HG03108 (cell line): Measurements from ENCODE around the gene ARFGAP1.
"Not testable (repeated sequence)": the region's sequence is repeated elsewhere in the genome, so short reads cannot be mapped to it uniquely, and the experiment has no call there.

Experiments used
- ATAC-seq: cut with Tn5 transposase; IDR thresholded peaks from one replicate; pipeline ENCODE4 v1.9.1; 2021; ENCODE audit warnings: moderate library complexity; ENCODE audit not compliant: unreplicated experiment

The ARFGAP1 gene

GRCh38 chr20:63305933-63306672 lies 33.5 kb downstream of the ARFGAP1 start:
- not testable (repeated sequence) for ATAC-seq

- no peak for ATAC-seq
These were observed 34.3 kb downstream of the ARFGAP1 start for GRCh38 chr20:63306673-63307537.

GRCh38 chr20:63307538-63308217 lies 35.1 kb downstream of the ARFGAP1 start:
- no peak for ATAC-seq

- ATAC-seq, result no peak
These were observed 35.8 kb downstream of the ARFGAP1 start for GRCh38 chr20:63308218-63308911.

GRCh38 chr20:63309261-63310071 lies 36.9 kb downstream of the ARFGAP1 start:
- no peak for ATAC-seq

GRCh38 chr20:63310265-63310991 lies 37.8 kb downstream of the ARFGAP1 start:
- no peak for ATAC-seq

- no peak for ATAC-seq
These were observed 38.7 kb downstream of the ARFGAP1 start for GRCh38 chr20:63311186-63311832.

- ATAC-seq, result no peak
These were observed 39.2 kb downstream of the ARFGAP1 start for GRCh38 chr20:63311833-63312243.

- no peak for ATAC-seq
These were observed 39.7 kb downstream of the ARFGAP1 start for GRCh38 chr20:63312273-63312672.

- no peak for ATAC-seq
These were observed 40.2 kb downstream of the ARFGAP1 start for GRCh38 chr20:63312690-63313348.

- no peak for ATAC-seq
These were observed 40.9 kb downstream of the ARFGAP1 start for GRCh38 chr20:63313349-63314014.

- no peak for ATAC-seq
These were observed 41.4 kb downstream of the ARFGAP1 start for GRCh38 chr20:63314015-63314471.

- no peak for ATAC-seq
These were observed 42.1 kb downstream of the ARFGAP1 start for GRCh38 chr20:63314566-63315239.

GRCh38 chr20:63315240-63315689 lies 42.7 kb downstream of the ARFGAP1 start:
- ATAC-seq, result no peak

- no peak for ATAC-seq
These were observed 43.3 kb downstream of the ARFGAP1 start for GRCh38 chr20:63315731-63316491.

GRCh38 chr20:63316502-63316921 lies 43.9 kb downstream of the ARFGAP1 start:
- ATAC-seq, result no peak
